ENCODE results near the gene ACOXL.
"Not testable (repeated sequence)": the region's sequence is repeated elsewhere in the genome, so short reads cannot be mapped to it uniquely, and the experiment has no call there.

Gene ACOXL

GRCh38 chr2:110829413-110830146 lies 97.2 kb downstream of the ACOXL start:
- DNase-seq = no peak

GRCh38 chr2:110832740-110833139 lies 100.4 kb downstream of the ACOXL start:
- no peak for DNase-seq

- no peak for DNase-seq
Measured at GRCh38 chr2:110834134-110834827, 101.9 kb downstream of the ACOXL start.

GRCh38 chr2:110836671-110837070 lies 104.3 kb downstream of the ACOXL start:
- no peak for DNase-seq

- no peak for DNase-seq
Measured at GRCh38 chr2:110837446-110838409, 105.4 kb downstream of the ACOXL start.

- DNase-seq = no peak
Measured at GRCh38 chr2:110838657-110839384, 106.4 kb downstream of the ACOXL start.

GRCh38 chr2:110840508-110840907 lies 108.1 kb downstream of the ACOXL start:
- DNase-seq = no peak

- no peak for DNase-seq
Measured at GRCh38 chr2:110842048-110842447, 109.7 kb downstream of the ACOXL start.

- no peak for DNase-seq
Measured at GRCh38 chr2:110843496-110843895, 111.1 kb downstream of the ACOXL start.

GRCh38 chr2:110843959-110844510 lies 111.7 kb downstream of the ACOXL start:
- DNase-seq = no peak

GRCh38 chr2:110847651-110848050 lies 115.3 kb downstream of the ACOXL start:
- DNase-seq = peak in 1 of 5 experiments; percentile 33

- no peak for DNase-seq
Measured at GRCh38 chr2:110848071-110848470, 115.7 kb downstream of the ACOXL start.

GRCh38 chr2:110848519-110849030 lies 116.2 kb downstream of the ACOXL start:
- DNase-seq = no peak

- DNase-seq = no peak
Measured at GRCh38 chr2:110851531-110851930, 119.2 kb downstream of the ACOXL start.

- DNase-seq = no peak
Measured at GRCh38 chr2:110852051-110852450, 119.7 kb downstream of the ACOXL start.

- DNase-seq = peak in 3 of 5 experiments; percentile 29 to 85 (median 78)
Measured at GRCh38 chr2:110852541-110853263, 120.3 kb downstream of the ACOXL start.

- peak in 4 of 5 experiments; percentile 37 to 82 (median 42) for DNase-seq
Measured at GRCh38 chr2:110853516-110853915, 121.1 kb downstream of the ACOXL start.

- DNase-seq = peak in 1 of 5 experiments; percentile 27
Measured at GRCh38 chr2:110853948-110854347, 121.6 kb downstream of the ACOXL start.

GRCh38 chr2:110854355-110855081 lies 122.1 kb downstream of the ACOXL start:
- no peak for DNase-seq

- DNase-seq = not testable (repeated sequence)
Measured at GRCh38 chr2:110855841-110856240, 123.5 kb downstream of the ACOXL start.
